Activated T-cell treated with anti-CD3 and anti-CD28 coated beads for 4 hours (primary cell): Measurements from ENCODE around the gene DNAH5.

ENCODE experiments used
- DNase-seq: peaks from one replicate; pipeline ENCODE4 v3.0.0-alpha.2; 2020

The DNAH5 gene

GRCh38 chr5:13700626-13701025 lies 243.9 kb downstream of the DNAH5 start:
- DNase-seq: no peak

- DNase-seq: no peak
Observed at GRCh38 chr5:13698885-13699284, 245.6 kb downstream of the DNAH5 start.

- no peak for DNase-seq
Observed at GRCh38 chr5:13695076-13695712, 249.3 kb downstream of the DNAH5 start.

GRCh38 chr5:13692172-13692571 lies 252.3 kb downstream of the DNAH5 start:
- DNase-seq: no peak

- DNase-seq: no peak
Observed at GRCh38 chr5:13676531-13676930, 268.0 kb downstream of the DNAH5 start.

- no peak for DNase-seq
Observed at GRCh38 chr5:13674391-13674790, 270.1 kb downstream of the DNAH5 start.

GRCh38 chr5:13673511-13673910 lies 271.0 kb downstream of the DNAH5 start:
- DNase-seq: no peak

- no peak for DNase-seq
Observed at GRCh38 chr5:13664377-13664776, 280.1 kb downstream of the DNAH5 start.

- no peak for DNase-seq
Observed at GRCh38 chr5:13662626-13663025, 281.9 kb downstream of the DNAH5 start.

- DNase-seq: no peak
Observed at GRCh38 chr5:13661272-13661671, 283.2 kb downstream of the DNAH5 start.

- no peak for DNase-seq
Observed at GRCh38 chr5:13660072-13660471, 284.4 kb downstream of the DNAH5 start.

GRCh38 chr5:13659391-13659790 lies 285.1 kb downstream of the DNAH5 start:
- no peak for DNase-seq

GRCh38 chr5:13658761-13659160 lies 285.7 kb downstream of the DNAH5 start:
- DNase-seq: no peak

GRCh38 chr5:13658152-13658551 lies 286.3 kb downstream of the DNAH5 start:
- DNase-seq: no peak

GRCh38 chr5:13653709-13654108 lies 290.8 kb downstream of the DNAH5 start:
- DNase-seq: no peak

GRCh38 chr5:13649656-13650055 lies 294.8 kb downstream of the DNAH5 start:
- no peak for DNase-seq

GRCh38 chr5:13648822-13649221 lies 295.7 kb downstream of the DNAH5 start:
- DNase-seq: no peak

GRCh38 chr5:13643734-13644133 lies 300.8 kb downstream of the DNAH5 start:
- DNase-seq: no peak

- DNase-seq: no peak
Observed at GRCh38 chr5:13643196-13643595, 301.3 kb downstream of the DNAH5 start.
